Lung (tissue), 12 donors: ENCODE data around the gene ATP10A. TPM values are rescaled to one million over a fixed set of nuclear protein-coding genes. Genes with fewer than 3 reads are reported as not detected.
"Not testable (repeated sequence)": the region's sequence is repeated elsewhere in the genome, so short reads cannot be mapped to it uniquely, and the experiment has no call there.

ENCODE experiments used
- ATAC-seq: fragments of 200-7000 bp; cut with Tn5 transposase; one replicate; pipeline ENCODE4 v1.9.1; 2020; ENCODE audit warnings: moderate number of reproducible peaks; ENCODE audit not compliant: insufficient read depth, low FRiP score
- DNase-seq, 3 donors: peaks; one replicate each; pipeline ENCODE4 v3.0.0-alpha.2; 2013 to 2017
- H3K27ac ChIP-seq, 2 donors: one replicate each; pipeline ENCODE4 v1.5.1; 2013; ENCODE audit warnings: mild to moderate bottlenecking in 2 of 2, moderate library complexity in 2 of 2, control low read depth in 1 of 2, inconsistent platforms in 1 of 2, low read depth in 1 of 2, low read length in 1 of 2
- H3K27me3 ChIP-seq, 3 donors: one replicate each; pipeline ENCODE4 v1.5.1; 2013; ENCODE audit warnings: low read length in 2 of 3; ENCODE audit not compliant: control insufficient read depth in 3 of 3, insufficient read depth in 3 of 3
- H3K36me3 ChIP-seq, 4 donors: one replicate each; pipeline ENCODE4 v1.5.1; 2013; ENCODE audit warnings: low read length in 4 of 4, mild to moderate bottlenecking in 1 of 4, moderate library complexity in 1 of 4; ENCODE audit not compliant: control insufficient read depth in 4 of 4, insufficient read depth in 4 of 4
- H3K4me1 ChIP-seq, 5 donors: one replicate each; pipeline ENCODE4 v1.5.1; 2013; ENCODE audit warnings: low read length in 5 of 5, mild to moderate bottlenecking in 2 of 5, moderate library complexity in 1 of 5; ENCODE audit not compliant: control insufficient read depth in 5 of 5, insufficient read depth in 5 of 5
- H3K4me3 ChIP-seq: one replicate; pipeline ENCODE4 v1.5.1; 2013; ENCODE audit warnings: mild to moderate bottlenecking, control low read depth, moderate library complexity
- H3K9ac ChIP-seq, 2 donors: one replicate each; pipeline ENCODE4 v1.5.1; 2013; ENCODE audit warnings: low read length in 2 of 2, control low read depth in 1 of 2; ENCODE audit not compliant: insufficient read depth in 1 of 2
- H3K9me3 ChIP-seq, 4 donors: one replicate each; pipeline ENCODE4 v1.5.1; 2013; ENCODE audit warnings: low read length in 3 of 4, mild to moderate bottlenecking in 1 of 4, moderate library complexity in 1 of 4; ENCODE audit not compliant: control insufficient read depth in 4 of 4, insufficient read depth in 3 of 4
- WGBS, 2 donors: extraction: QIAGEN DNeasy Blood & Tissue Kit; methylation state at CpG; one replicate each; pipeline ENCODE4 v1.1.7; 2013; 5-methylcytosine and 5-hydroxymethylcytosine counted together
- polyA plus RNA-seq, 2 donors: library from polyadenylated mRNA; stranded (reverse); fragments of 200-250 nt; gene quantifications; one replicate each; pipeline ENCODE4 v1.2.1, GENCODE V29; 2013
- total RNA-seq, 2 donors: library from RNA; depleted of rRNA in 1 of 2; stranded (reverse); fragments of >200 nt in 1 of 2; gene quantifications; one replicate each; pipeline ENCODE4 v1.2.1, GENCODE V29; 2014 to 2021
- TF ChIP-seq, protein P1 (sequence below): IDR thresholded peaks from 2 replicates; pipeline ENCODE4 v1.5.1; 2012; ENCODE audit warnings: mild to moderate bottlenecking; ENCODE audit errors: control extremely low read depth, extremely low read depth
- donor health status: control.
- donor health status: control.
- donor health status: Bipolar disorder and iron deficiency.
- donor health status: healthy.
- donor health status: DM: yes; HTN: yes; CAD: no.

Gene ATP10A
- total and polyA plus RNA-seq, 4 donors: 4.5 to 33.7 (median 6.2) TPM

DNA sequence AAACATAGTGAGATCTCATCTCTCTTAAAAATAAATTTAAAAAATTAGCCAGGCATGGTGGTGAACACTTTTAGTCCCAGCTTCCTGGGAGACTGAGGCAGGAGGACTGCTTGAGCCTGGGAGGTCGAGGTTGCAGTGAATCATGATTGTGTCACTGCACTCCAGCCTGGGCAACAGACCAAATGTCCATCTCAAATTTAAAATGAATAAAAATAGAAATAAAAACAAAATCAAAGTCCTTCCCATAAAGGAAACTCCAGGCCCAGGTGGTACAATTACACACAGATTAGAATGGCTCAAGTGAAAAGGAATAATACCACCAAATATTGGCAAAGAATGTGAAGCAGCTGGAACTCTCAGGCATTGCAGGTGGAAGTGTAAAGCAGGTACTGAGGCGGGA, 19.3 kb upstream of the ATP10A start:
- TF ChIP-seq, protein P1, sequence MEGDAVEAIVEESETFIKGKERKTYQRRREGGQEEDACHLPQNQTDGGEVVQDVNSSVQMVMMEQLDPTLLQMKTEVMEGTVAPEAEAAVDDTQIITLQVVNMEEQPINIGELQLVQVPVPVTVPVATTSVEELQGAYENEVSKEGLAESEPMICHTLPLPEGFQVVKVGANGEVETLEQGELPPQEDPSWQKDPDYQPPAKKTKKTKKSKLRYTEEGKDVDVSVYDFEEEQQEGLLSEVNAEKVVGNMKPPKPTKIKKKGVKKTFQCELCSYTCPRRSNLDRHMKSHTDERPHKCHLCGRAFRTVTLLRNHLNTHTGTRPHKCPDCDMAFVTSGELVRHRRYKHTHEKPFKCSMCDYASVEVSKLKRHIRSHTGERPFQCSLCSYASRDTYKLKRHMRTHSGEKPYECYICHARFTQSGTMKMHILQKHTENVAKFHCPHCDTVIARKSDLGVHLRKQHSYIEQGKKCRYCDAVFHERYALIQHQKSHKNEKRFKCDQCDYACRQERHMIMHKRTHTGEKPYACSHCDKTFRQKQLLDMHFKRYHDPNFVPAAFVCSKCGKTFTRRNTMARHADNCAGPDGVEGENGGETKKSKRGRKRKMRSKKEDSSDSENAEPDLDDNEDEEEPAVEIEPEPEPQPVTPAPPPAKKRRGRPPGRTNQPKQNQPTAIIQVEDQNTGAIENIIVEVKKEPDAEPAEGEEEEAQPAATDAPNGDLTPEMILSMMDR: no peak
- no peaks in the 10 kb centered on the region for H3K27me3 ChIP-seq
- H3K4me3 ChIP-seq: no peak overlapping the region
- H3K9ac ChIP-seq: no peak overlapping the region
- no peak for DNase-seq
- H3K27ac ChIP-seq: no peak overlapping the region
- ATAC-seq: no peak
- no peaks in the 10 kb centered on the region for H3K36me3 ChIP-seq
- H3K4me1 ChIP-seq: peaks cover 0 to 5% (median 0%) of the 10 kb centered on the region in 5 donors
- 70 to 80% methylated on average over 2 of the region's 2 CpGs for WGBS, 2 donors
- H3K9me3 ChIP-seq: no peaks in the 10 kb centered on the region

DNA sequence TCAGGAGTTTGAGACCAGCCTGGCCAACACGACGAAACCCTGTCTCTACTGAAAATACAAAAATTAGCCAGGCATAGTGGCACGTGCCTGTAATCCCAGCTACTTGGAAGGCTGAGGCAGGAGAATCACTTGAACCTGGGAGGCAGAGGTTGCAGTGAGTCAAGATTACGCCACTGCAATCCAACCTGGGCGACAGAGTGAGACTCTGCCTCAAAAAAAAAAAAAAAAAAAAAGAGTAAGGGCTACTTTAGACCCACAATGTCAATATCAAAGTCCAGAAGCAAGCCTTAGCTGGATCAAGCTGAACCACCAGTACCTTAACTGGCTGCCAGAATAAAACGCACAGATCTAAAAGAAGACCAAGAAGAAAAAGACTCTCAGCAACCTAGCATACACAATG, 17.8 kb upstream of the ATP10A start:
- not testable (repeated sequence) for DNase-seq

DNA sequence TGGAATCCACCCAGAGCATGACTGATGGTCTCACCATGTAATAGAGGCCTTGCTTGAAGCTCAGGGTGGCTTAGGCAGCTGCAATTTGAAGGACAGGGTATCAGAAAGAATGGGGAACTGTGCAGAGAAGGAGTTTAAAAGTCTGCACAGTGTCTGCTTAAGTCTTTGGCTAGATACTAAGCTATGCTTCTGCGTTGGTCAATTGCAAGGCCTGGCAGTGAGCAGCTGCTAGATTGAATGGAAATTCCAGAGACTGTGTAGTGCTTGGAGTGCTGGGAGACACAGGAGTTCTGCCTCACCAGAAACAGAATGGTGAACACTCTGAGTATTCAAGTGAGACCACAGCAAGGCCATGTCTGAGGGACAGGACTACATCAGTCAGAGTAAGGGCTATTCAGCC, 17.3 kb upstream of the ATP10A start:
- no peak overlapping the region for H3K27ac ChIP-seq

More for the DNA sequence above, 17.8 kb upstream of the ATP10A start:
- H3K4me1 ChIP-seq, H3K4me3 ChIP-seq, H3K36me3 ChIP-seq, H3K27ac ChIP-seq, H3K27me3 ChIP-seq, ATAC-seq, H3K9me3 ChIP-seq, H3K9ac ChIP-seq: not testable (repeated sequence)
- 70 to 93% methylated on average over 6 of the region's 6 CpGs for WGBS, 2 donors

DNA sequence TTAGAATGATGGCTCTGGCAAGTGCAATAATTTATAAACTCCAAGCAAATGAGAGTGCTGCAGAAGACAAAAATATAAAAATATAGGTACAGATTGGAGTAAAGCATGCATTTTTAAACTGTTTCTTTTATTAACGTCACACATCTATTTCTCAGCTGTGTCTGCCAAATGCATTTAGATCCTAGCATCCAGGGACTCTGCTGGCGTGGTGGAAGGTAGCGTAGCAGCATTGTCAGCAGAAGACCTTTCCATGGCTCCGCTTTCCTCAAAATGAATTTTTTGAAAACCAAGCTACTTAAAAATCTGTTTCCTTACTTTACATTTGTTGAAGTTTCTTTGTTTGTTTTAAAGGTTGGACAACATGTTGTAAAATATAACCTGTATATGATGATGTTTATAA, 16.3 kb upstream of the ATP10A start:
- TF ChIP-seq, protein P1: no peak
- no peaks in the 10 kb centered on the region for H3K27me3 ChIP-seq

More for the DNA sequence above, 17.3 kb upstream of the ATP10A start:
- Histone ChIP-seq H3K9me3 (no peaks in the 10 kb centered on the region), H3K27me3 (no peaks in the 10 kb centered on the region), H3K4me1 (peaks cover 0 to 3% (median 0%) of the 10 kb centered on the region in 5 donors), H3K9ac (no peak overlapping the region), H3K36me3 (no peaks in the 10 kb centered on the region), H3K4me3 (no peak overlapping the region)
- DNase-seq: no peak
- TF ChIP-seq, protein P1: no peak
- WGBS, 2 donors: 75 to 81% methylated on average over 1 of the region's 1 CpG
- ATAC-seq: no peak

More for the DNA sequence above, 16.3 kb upstream of the ATP10A start:
- DNase-seq (no peak), ATAC-seq (no peak)
- WGBS, 2 donors: 92 to 93% methylated on average over 4 of the region's 4 CpGs
- H3K4me3 ChIP-seq: no peak overlapping the region
- no peak overlapping the region for H3K9ac ChIP-seq
- no peaks in the 10 kb centered on the region for H3K9me3 ChIP-seq
- peaks cover 0 to 3% (median 0%) of the 10 kb centered on the region in 5 donors for H3K4me1 ChIP-seq
- H3K27ac ChIP-seq: no peak overlapping the region
- no peaks in the 10 kb centered on the region for H3K36me3 ChIP-seq
